Body of pancreas (tissue), 4 donors: ENCODE results near the gene MRO.

ENCODE experiments used
- CTCF ChIP-seq, 7 experiments: fragments of 450-650 bp in 4 of 7; fragments of 200-600 bp in 3 of 7; sonication (generic) in 3 of 7; IDR thresholded peaks; one replicate each; pipeline ENCODE4 v1.5.1; 2016 to 2019; ENCODE audit warnings: antibody characterized with exemption in 7 of 7
- POLR2A ChIP-seq, 3 donors: fragments of 450-650 bp; IDR thresholded peaks; one replicate each; pipeline ENCODE4 v1.6.1; 2016; ENCODE audit warnings: antibody characterized with exemption in 3 of 3, mild to moderate bottlenecking in 2 of 3

- TF ChIP-seq POLR2A (IDR thresholded peaks at IDR 0.05) (no peak), CTCF (IDR thresholded peaks at IDR 0.05) (no peak)
Observed at GRCh38 chr18:50803592-50803991, 16.2 kb downstream of the MRO start.
